GM12864 (cell line): ENCODE measurements around the gene LDHAL6B.

Experiments
- DNase-seq: peaks from one replicate; pipeline ENCODE4 v3.0.0-alpha.2; 2011; ENCODE audit warnings: low read depth
- H3K4me3 ChIP-seq: 2 replicates; pipeline ENCODE4 v1.5.1; 2011; ENCODE audit warnings: mild to moderate bottlenecking, low read depth, low read length, control low read depth
- CTCF ChIP-seq: IDR thresholded peaks from 2 replicates; pipeline ENCODE4 v1.5.1; 2011; ENCODE audit warnings: low read depth, mild to moderate bottlenecking, moderate library complexity, low read length, control low read depth, inconsistent platforms; ENCODE audit errors: missing control alignments

LDHAL6B gene

GRCh38 chr15:59172289-59172901 lies 34.2 kb upstream of the LDHAL6B start:
- H3K4me3 ChIP-seq = no peak overlapping the region
- TF ChIP-seq CTCF = no peak
- no peak for DNase-seq

- H3K4me3 ChIP-seq = no peak overlapping the region
- TF ChIP-seq CTCF = no peak
- no peak for DNase-seq
These were observed 33.4 kb upstream of the LDHAL6B start for GRCh38 chr15:59173194-59173593.

GRCh38 chr15:59174151-59174834 lies 32.4 kb upstream of the LDHAL6B start:
- no peak overlapping the region for H3K4me3 ChIP-seq
- TF ChIP-seq CTCF = no peak
- no peak for DNase-seq

GRCh38 chr15:59174835-59175831 lies 31.5 kb upstream of the LDHAL6B start:
- peak; percentile 70 for TF ChIP-seq CTCF
- peak; percentile 37 for DNase-seq

GRCh38 chr15:59176653-59177316 lies 29.9 kb upstream of the LDHAL6B start:
- DNase-seq = no peak
- no peak for TF ChIP-seq CTCF
- no peak overlapping the region for H3K4me3 ChIP-seq

More at GRCh38 chr15:59174835-59175831, 31.5 kb upstream of the LDHAL6B start:
- no peak overlapping the region for H3K4me3 ChIP-seq

- TF ChIP-seq CTCF = no peak
- DNase-seq = no peak
- H3K4me3 ChIP-seq = no peak overlapping the region
These were observed 29.4 kb upstream of the LDHAL6B start for GRCh38 chr15:59177317-59177660.
